Hair follicle dermal papilla cell (primary cell): ENCODE measurements around the gene UQCRC2. TPM values are rescaled to one million over a fixed set of nuclear protein-coding genes. Genes with fewer than 3 reads are reported as not detected.

ENCODE experiments used
- total RNA-seq: library from RNA; depleted of rRNA; stranded (reverse); fragments of >200 nt; gene quantifications from 2 replicates; pipeline ENCODE4 v1.2.3, GENCODE V29; 2012

UQCRC2 gene
- 139 and 142 TPM in 2 replicates for total RNA-seq

GRCh38 chr16:21952793-21953540 lies at the start of gene UQCRC2:
Gene UQCRC2, plus strand, starts transcription at chr16:21953361. Its CDS starts 63 bp downstream, at chr16:21953424.

GRCh38 chr16:22007509-22008214 lies 54.5 kb downstream of the UQCRC2 start, which contains the start of gene MOSMO:
Gene MOSMO, plus strand, starts transcription at chr16:22008111. Its CDS starts 191 bp downstream, at chr16:22008302.

Other genes with a start within 250 kb of the UQCRC2 start
- 30.4 and 56.1 TPM in 2 replicates for gene NPIPB4, start 95.6 kb upstream of the UQCRC2 start, total RNA-seq
- gene PDZD9, start 47.8 kb downstream of the UQCRC2 start, total RNA-seq, result not detected in 2 replicates
- 16.0 and 21.1 TPM in 2 replicates for gene MOSMO, start 54.8 kb downstream of the UQCRC2 start, total RNA-seq
- gene VWA3A, start 139.2 kb downstream of the UQCRC2 start, total RNA-seq, result 0.24 and 0.32 TPM in 2 replicates
- gene SDR42E2, start 209.1 kb downstream of the UQCRC2 start, total RNA-seq, result not detected in 2 replicates